GM19351 (cell line): Measurements from ENCODE around the gene EIF3K.
"Not testable (repeated sequence)": the region's sequence is repeated elsewhere in the genome, so short reads cannot be mapped to it uniquely, and the experiment has no call there.

ENCODE experiments used
- ATAC-seq: cut with Tn5 transposase; IDR thresholded peaks from one replicate; pipeline ENCODE4 v1.9.1; 2021; ENCODE audit warnings: mild to moderate bottlenecking, moderate library complexity; ENCODE audit not compliant: unreplicated experiment

Gene EIF3K

GRCh38 chr19:38618590-38619360, at the start of gene EIF3K:
Gene EIF3K (plus strand): TSS chr19:38619188. CDS start chr19:38619269, 81 bp downstream.
- peak; percentile 44 for ATAC-seq

- ATAC-seq = no peak
These were observed 49.5 kb upstream of the EIF3K start for GRCh38 chr19:38569368-38569983.

GRCh38 chr19:38571682-38572081, 47.3 kb upstream of the EIF3K start:
- no peak for ATAC-seq

- no peak for ATAC-seq
These were observed 41.2 kb upstream of the EIF3K start for GRCh38 chr19:38577826-38578225.

GRCh38 chr19:38579304-38579703, 39.7 kb upstream of the EIF3K start:
- ATAC-seq = not testable (repeated sequence)

GRCh38 chr19:38580080-38580479, 38.9 kb upstream of the EIF3K start:
- ATAC-seq = no peak

- ATAC-seq = no peak
These were observed 35.6 kb upstream of the EIF3K start for GRCh38 chr19:38583219-38583984.

- ATAC-seq = no peak
These were observed 35.0 kb upstream of the EIF3K start for GRCh38 chr19:38583985-38584305.

GRCh38 chr19:38587562-38587961, 31.4 kb upstream of the EIF3K start:
- no peak for ATAC-seq

GRCh38 chr19:38588041-38588440, 30.9 kb upstream of the EIF3K start:
- ATAC-seq = no peak

- no peak for ATAC-seq
These were observed 26.0 kb upstream of the EIF3K start for GRCh38 chr19:38592940-38593339.

GRCh38 chr19:38596057-38596981, 22.7 kb upstream of the EIF3K start:
- ATAC-seq = no peak

- ATAC-seq = no peak
These were observed 21.9 kb upstream of the EIF3K start for GRCh38 chr19:38597075-38597474.

GRCh38 chr19:38599722-38600121, 19.3 kb upstream of the EIF3K start:
- ATAC-seq = no peak

- not testable (repeated sequence) for ATAC-seq
These were observed 16.1 kb upstream of the EIF3K start for GRCh38 chr19:38602856-38603255.

GRCh38 chr19:38606131-38606530, 12.9 kb upstream of the EIF3K start:
- no peak for ATAC-seq

GRCh38 chr19:38614289-38614688, 4.7 kb upstream of the EIF3K start:
- ATAC-seq = no peak

- ATAC-seq = no peak
These were observed 3.9 kb upstream of the EIF3K start for GRCh38 chr19:38615007-38615581.

GRCh38 chr19:38616265-38616664, 2.7 kb upstream of the EIF3K start:
- ATAC-seq = no peak

GRCh38 chr19:38617283-38617763, 1.7 kb upstream of the EIF3K start:
- ATAC-seq = no peak
